Endodermal cell (in vitro differentiated cells): ENCODE measurements around the gene HYDIN. TPM values are rescaled to one million over a fixed set of nuclear protein-coding genes. Genes with fewer than 3 reads are reported as not detected.

Experiments used
- DNase-seq: peaks from one replicate; pipeline ENCODE4 v3.0.0-alpha.2; 2017
- H3K27ac ChIP-seq: 2 replicates; pipeline ENCODE4 v1.5.1; 2013; ENCODE audit warnings: mild to moderate bottlenecking, low read depth, low read length, moderate library complexity
- H3K27me3 ChIP-seq: 2 replicates; pipeline ENCODE4 v1.6.1; 2013; ENCODE audit warnings: mild to moderate bottlenecking, low read length, moderate library complexity; ENCODE audit not compliant: insufficient read depth, control insufficient read depth, poor library complexity, severe bottlenecking
- H3K36me3 ChIP-seq: 2 replicates; pipeline ENCODE4 v1.7.0; 2013; ENCODE audit warnings: mild to moderate bottlenecking, low read length, moderate library complexity; ENCODE audit not compliant: control insufficient read depth, insufficient read depth
- H3K4me1 ChIP-seq: one replicate; pipeline ENCODE4 v1.7.0; 2013; ENCODE audit warnings: low read length; ENCODE audit not compliant: control insufficient read depth, insufficient read depth
- H3K4me3 ChIP-seq: 2 replicates; pipeline ENCODE4 v1.5.1; 2013; ENCODE audit warnings: mild to moderate bottlenecking, low read length, moderate library complexity
- H3K9ac ChIP-seq: 2 replicates; pipeline ENCODE4 v1.6.1; 2013; ENCODE audit warnings: mild to moderate bottlenecking, low read length, moderate library complexity; ENCODE audit not compliant: poor library complexity, severe bottlenecking; ENCODE audit errors: extremely low read depth
- H3K9me3 ChIP-seq: 2 replicates; pipeline ENCODE4 v1.6.1; 2013; ENCODE audit warnings: mild to moderate bottlenecking, low read length, moderate library complexity; ENCODE audit not compliant: control insufficient read depth
- H3K27ac Mint-ChIP-seq: 2 replicates; pipeline ENCODE4 v1.8.0; 2020; ENCODE audit warnings: mixed read lengths
- H3K27me3 Mint-ChIP-seq: 2 replicates; pipeline ENCODE4 v1.8.0; 2021; ENCODE audit warnings: mild to moderate bottlenecking, mixed read lengths; ENCODE audit not compliant: insufficient read depth
- H3K36me3 Mint-ChIP-seq: 2 replicates; pipeline ENCODE4 v1.8.0; 2020; ENCODE audit warnings: low read depth, mixed read lengths
- H3K4me1 Mint-ChIP-seq: 2 replicates; pipeline ENCODE4 v1.8.0; 2020; ENCODE audit warnings: mixed read lengths
- H3K4me3 Mint-ChIP-seq: 2 replicates; pipeline ENCODE4 v1.8.0; 2020; ENCODE audit warnings: mild to moderate bottlenecking, moderate library complexity, mixed read lengths
- H3K9me3 Mint-ChIP-seq: 2 replicates; pipeline ENCODE4 v1.8.0; 2020; ENCODE audit warnings: mild to moderate bottlenecking, mixed read lengths
- CTCF ChIP-seq: fragments of 200-600 bp; sonication (generic); conservative IDR thresholded peaks from 2 replicates; pipeline ENCODE4 v1.5.0; 2021; ENCODE audit warnings: antibody characterized with exemption, mild to moderate bottlenecking
- WGBS, 2 experiments: methylation state at CpG; one replicate each; pipeline versions ENCODE4 v1.1.5 to v1.1.7; 2013; ENCODE audit warnings: missing lambda C conversion rate in 2 of 2, mixed read lengths in 1 of 2; ENCODE audit not compliant: insufficient coverage in 1 of 2, insufficient read length in 1 of 2; 5-methylcytosine and 5-hydroxymethylcytosine counted together
- total RNA-seq, 2 donors: library from RNA; stranded (reverse); fragmentation: NEBNext Ultra II Directional in 1 of 2; extraction: Animal tissue kit (Norgen Biotek cat#: 25700) in 1 of 2; gene quantifications; 2 replicates in 1 of 2; 3 replicates in 1 of 2; pipeline ENCODE4 v1.2.1, GENCODE V29; 2021

The HYDIN gene
- total RNA-seq, 2 donors from 2014 or later = 6.4 to 7.7 TPM

GRCh38 chr16:71250461-71251235 is 20.1 kb upstream of the HYDIN start:
- Mint-ChIP-seq H3K36me3 (no peaks in the 10 kb centered on the region), H3K27ac (no peak overlapping the region), H3K4me3 (no peak overlapping the region), H3K27me3 (no peaks in the 10 kb centered on the region), H3K4me1 (peaks cover 12% of the 10 kb centered on the region), H3K9me3 (no peaks in the 10 kb centered on the region)
- Histone ChIP-seq H3K4me3 (no peak overlapping the region), H3K9ac (no peak overlapping the region), H3K9me3 (no peaks in the 10 kb centered on the region), H3K27me3 (no peaks in the 10 kb centered on the region), H3K27ac (no peak overlapping the region), H3K36me3 (no peaks in the 10 kb centered on the region), H3K4me1 (no peaks in the 10 kb centered on the region)
- 92 to 100% methylated on average over 3 to 5 of the region's 5 CpGs for WGBS, 2 experiments
- DNase-seq = no peak
- no peak for TF ChIP-seq CTCF

- H3K36me3 ChIP-seq = no peaks in the 10 kb centered on the region
- no peak overlapping the region for H3K4me3 ChIP-seq
- no peaks in the 10 kb centered on the region for H3K9me3 Mint-ChIP-seq
- H3K4me1 ChIP-seq = no peaks in the 10 kb centered on the region
- H3K9me3 ChIP-seq = no peaks in the 10 kb centered on the region
- H3K36me3 Mint-ChIP-seq = no peaks in the 10 kb centered on the region
- no peaks in the 10 kb centered on the region for H3K27me3 ChIP-seq
- H3K4me3 Mint-ChIP-seq = no peak overlapping the region
- TF ChIP-seq CTCF = peak; percentile 63
- no peak overlapping the region for H3K27ac ChIP-seq
- no peak overlapping the region for H3K27ac Mint-ChIP-seq
- peaks cover 7% of the 10 kb centered on the region for H3K4me1 Mint-ChIP-seq
- no peaks in the 10 kb centered on the region for H3K27me3 Mint-ChIP-seq
- H3K9ac ChIP-seq = no peak overlapping the region
- DNase-seq = peak; percentile 70
- WGBS, 2 experiments = 68 to 83% methylated on average over 1 of the region's 1 CpG
Observed at GRCh38 chr16:71249399-71249798, 18.9 kb upstream of the HYDIN start.

GRCh38 chr16:71247478-71247877 is 17.0 kb upstream of the HYDIN start:
- Mint-ChIP-seq H3K27ac (no peak overlapping the region), H3K4me3 (no peak overlapping the region), H3K36me3 (no peaks in the 10 kb centered on the region), H3K4me1 (peaks cover 7% of the 10 kb centered on the region), H3K27me3 (no peaks in the 10 kb centered on the region), H3K9me3 (no peaks in the 10 kb centered on the region)
- no peaks in the 10 kb centered on the region for H3K4me1 ChIP-seq
- H3K36me3 ChIP-seq = no peaks in the 10 kb centered on the region
- TF ChIP-seq CTCF = no peak
- no peak for DNase-seq
- WGBS, 2 experiments = 94 to 96% methylated on average over 5 to 7 of the region's 7 CpGs
- no peaks in the 10 kb centered on the region for H3K27me3 ChIP-seq
- H3K9me3 ChIP-seq = no peaks in the 10 kb centered on the region
- no peak overlapping the region for H3K4me3 ChIP-seq
- H3K27ac ChIP-seq = no peak overlapping the region
- H3K9ac ChIP-seq = no peak overlapping the region
